GM18909 (cell line): ENCODE data around the gene ACSS1.

Source experiments
- ATAC-seq: cut with Tn5 transposase; IDR thresholded peaks from one replicate; pipeline ENCODE4 v1.9.1; 2021; ENCODE audit warnings: mild to moderate bottlenecking; ENCODE audit not compliant: unreplicated experiment, poor library complexity

The ACSS1 gene

DNA sequence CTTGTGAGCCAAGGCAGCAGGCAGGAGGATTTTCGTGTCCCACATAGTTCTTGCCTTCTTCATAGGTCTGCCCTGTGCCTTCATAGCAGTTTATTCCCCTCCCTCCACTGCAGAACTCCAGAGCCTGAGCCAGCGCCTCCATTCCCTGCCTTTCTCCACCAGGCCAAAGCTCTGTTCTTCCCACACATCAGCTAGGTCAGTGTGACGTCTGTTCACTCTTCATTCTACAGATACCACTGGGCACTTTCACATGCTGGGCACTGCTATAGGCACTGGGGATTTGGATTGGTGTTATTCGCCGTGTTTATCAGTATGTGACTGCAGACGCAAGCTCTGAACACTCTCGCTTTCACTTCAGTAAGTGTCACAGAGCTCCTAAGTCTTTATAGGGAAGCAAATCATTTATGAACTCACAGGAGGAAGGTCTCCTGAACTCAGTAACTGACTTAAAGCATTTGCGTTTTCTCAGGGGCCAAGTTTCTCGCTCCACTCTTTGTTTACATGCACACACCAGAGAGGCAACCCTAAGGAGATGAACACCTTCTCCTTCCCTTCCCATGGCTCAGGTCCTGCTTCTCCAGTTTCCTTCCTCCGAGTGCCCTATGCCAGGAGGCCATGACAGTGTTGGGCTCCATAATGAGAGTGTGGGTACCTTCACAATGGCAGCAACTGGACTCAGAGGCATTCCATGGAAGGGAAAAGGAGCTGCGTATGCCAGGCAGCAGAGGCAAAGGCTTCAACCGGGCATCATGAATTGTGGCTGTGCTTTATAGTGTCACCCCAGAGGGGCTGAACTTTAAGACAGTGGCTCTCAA, 59.1 kb downstream of the ACSS1 start:
- no peak for ATAC-seq

DNA sequence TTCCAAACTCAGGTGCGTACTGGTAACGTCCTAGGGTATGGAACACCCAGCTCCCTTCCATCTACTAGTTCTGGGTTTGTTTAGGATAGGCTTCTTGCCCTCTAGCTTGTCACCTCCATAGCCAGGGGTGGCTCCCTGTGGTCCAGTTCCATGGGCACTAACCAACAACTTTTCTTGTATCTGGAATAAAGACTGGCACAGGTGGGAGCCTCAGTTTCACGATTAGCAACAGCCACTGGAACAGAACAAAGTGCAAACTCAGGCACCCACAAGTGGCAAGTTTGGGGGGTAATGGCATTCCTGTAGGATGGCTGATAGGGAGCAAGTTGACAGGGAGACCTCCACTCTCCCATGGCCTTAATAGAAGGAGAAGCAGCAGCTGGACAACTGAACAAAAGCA, 59.8 kb downstream of the ACSS1 start:
- no peak for ATAC-seq

DNA sequence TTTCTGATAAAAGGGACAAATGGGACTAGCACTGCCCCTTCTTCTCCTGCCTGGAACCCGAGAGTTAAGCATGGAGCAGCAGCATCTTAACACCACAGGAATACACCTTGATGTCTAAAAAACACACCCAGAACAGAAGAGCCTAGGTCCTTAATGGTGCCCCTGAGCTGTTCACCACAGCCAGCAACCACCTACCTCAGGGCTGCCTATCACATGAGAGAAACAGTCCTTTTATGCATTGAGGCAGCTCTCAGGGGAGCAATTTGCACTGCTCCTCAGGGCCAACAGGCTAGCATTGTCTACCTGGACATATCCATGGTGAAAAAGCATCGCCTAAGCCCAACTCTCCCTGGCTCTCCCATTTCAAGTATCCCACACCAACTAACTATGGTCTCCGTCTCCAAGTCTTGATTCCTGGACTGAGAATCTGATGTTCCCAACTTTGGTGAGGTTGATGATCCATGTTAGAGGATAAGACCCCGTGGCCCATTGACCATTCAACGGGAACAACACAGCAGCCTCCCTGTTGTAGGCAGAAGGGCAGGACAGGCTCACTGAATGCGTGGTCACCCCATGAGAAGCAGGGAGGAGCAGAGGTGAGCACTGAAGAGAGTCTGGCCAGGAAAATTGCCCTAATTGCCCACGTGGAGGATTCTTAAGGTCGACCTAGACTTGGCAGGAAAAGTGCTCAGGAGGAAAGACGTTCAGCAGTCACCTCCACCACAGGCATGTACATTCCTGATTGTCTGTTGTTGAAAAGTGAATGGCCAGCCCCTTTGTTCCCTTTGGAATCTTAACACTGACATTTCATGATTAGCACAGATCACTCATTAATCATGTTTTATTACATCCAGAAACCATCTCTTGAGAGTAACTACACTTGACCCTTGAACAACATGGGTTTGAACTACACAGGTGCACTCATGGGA, 61.2 kb downstream of the ACSS1 start:
- no peak for ATAC-seq

DNA sequence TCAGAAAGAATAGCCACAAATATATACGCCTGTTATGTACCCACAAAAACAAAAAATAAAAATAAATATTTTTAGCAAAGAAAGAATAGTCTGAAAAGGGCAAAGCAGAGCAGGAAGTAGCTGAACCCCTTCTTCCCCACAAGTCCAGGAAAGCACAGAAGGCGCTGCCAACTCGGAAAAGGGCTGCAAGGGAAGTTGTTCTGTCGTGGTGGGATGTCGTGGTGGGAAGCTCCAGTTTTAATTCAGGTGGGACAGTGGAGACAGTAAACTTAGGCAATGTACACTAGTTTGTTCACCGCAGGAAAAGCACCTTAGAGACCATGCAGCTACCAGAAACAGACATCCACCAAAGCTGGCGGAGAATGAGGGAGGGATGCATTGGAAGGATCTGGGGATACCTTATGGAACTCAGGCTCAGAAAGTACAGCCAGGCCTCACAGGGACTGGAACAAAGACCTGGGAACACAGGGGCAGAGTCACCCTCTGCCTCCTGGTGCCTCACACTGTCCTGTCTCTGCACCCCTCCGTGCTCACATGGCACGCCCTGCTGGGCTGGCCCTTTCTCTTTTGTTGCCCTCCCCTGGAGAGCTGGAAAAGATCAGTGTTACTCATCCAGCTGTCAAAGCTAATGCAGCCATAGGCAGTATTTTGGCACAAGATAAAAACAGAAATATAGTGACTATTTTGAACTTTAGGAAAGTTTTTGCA, 62.0 kb downstream of the ACSS1 start:
- no peak for ATAC-seq

DNA sequence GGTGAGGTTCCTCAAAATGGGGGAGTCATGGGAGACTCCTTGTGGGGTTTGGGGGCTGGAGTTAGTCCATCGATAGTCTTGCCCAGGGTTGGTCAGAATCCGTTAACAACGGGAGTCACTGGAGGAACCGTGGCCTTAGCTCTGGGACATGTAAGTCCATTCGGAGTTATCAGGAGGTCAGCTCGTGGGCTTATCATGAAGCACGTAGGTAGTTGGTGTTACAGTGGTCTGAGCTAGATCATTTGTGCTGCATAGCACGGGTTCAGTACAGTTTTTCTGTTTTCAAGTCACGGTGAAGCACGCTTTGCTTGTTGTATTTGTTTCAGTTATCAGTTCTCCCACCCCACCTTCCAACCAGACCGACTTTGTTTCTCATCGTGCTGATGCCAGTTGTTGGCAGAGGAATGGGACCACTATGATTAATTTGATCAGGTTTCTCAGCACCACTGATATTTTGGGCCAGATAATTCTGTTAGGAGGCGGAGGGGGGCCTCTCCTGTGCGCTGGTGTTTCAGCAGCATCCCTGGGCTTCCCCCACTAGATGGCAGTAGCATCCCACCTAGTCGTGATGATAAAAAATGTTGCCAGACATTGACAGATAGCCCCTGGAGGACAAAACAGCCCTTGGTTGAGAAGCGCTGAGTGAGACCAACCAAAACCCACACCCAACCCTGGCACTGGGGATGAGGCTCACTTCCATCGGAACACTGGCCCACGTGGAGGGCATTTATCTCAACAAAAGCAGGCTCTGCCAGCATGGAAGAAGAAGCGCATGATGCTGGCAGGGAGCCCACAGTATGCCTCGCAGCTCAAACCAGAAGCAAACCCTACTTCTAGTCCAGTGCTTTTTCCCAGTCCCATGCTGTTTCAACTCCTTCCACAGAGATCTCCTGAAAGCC, 63.2 kb downstream of the ACSS1 start:
- peak; percentile 34 for ATAC-seq

DNA sequence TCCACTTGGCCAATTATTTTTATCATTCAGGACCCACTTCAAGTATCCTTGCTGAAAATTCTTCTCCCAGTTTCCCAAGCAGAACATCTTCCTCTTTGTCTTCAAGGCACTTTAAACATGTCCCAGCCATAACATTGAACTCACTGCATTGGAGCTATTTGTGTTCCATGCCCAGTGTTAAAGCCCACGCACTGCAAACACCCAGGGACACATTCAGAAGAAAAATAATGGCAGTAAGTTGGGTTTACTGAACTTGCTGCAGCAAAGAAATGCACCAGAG, 63.8 kb downstream of the ACSS1 start:
- ATAC-seq, result no peak

DNA sequence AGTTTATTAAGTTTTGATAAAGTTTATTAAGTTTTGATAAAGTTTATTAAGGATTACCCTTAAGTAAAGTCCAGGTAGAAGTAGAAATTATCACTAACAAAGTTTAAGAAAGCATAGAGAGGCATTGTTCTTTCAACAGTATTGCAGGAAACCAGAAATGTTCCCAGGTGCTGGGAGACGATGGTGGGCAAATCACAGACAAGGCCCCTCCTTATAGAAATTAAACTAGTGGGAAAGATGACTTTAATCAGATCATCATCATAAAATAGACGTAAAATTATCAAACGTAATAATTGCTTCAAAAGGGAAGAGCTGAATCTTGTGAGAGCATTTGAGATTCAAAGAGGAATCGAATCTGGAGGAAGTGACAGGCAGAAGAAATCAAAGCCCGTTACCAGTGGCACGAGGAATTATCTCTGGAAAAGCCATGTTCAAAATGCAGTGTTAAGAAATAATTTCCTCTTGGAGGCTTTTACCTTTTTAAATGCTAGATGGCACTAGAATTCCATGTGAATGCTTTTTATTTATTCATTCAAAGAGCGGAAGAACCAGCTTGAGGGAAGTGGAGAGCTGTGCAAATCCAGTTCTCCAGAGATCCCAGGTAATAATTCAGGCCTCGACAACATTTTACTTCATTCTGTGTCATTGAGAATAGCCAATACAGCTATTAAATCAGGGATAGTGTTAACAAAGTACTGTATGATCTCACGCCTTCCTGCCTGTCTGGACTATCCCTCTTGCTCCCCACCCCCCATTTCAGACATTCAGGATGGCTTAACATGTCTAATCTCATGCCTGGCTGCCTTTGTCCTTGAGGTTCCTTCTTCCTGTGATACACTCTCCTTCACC, 64.4 kb downstream of the ACSS1 start:
- ATAC-seq, result no peak

DNA sequence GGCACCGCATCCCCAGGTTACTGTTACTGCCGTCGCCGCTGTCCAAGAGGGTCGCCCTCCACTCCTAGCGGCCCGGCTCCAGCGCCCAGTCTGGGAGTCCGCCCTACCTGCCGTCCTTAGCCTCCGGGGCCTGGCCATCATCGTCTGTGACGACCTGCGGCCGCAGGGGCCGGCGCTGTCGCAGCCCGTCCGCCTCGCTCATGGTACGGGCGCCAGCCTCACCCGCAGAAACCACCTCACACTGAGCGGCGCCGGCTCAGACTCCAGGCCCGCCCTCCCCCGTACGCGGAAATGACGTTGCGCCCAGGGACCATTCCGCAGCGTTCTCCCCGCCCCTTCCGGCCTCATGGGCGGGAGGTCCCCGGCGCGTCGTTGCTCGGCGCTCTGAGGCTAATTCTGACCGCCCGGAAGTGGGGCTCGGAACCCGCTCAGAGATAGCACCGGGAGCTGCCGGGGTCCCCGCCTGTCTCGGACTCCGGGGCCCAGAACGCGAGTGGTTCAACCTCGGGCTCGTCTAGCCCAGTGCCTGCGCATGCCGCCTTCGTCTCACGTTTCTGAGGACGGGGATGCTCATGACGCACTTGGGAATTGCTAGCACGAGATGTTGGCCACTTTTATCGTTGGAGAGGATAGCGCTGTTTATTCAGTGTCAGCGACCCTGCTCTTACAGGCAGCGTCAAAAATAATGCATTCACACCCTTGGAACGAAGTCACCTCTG, 65.3 kb downstream of the ACSS1 start, which contains the start of gene APMAP:
APMAP (minus strand) TSS at position 265 of the 719 bp plus-strand sequence; CDS start at position 202, 63 bp downstream.
- peak; percentile 96 for ATAC-seq

DNA sequence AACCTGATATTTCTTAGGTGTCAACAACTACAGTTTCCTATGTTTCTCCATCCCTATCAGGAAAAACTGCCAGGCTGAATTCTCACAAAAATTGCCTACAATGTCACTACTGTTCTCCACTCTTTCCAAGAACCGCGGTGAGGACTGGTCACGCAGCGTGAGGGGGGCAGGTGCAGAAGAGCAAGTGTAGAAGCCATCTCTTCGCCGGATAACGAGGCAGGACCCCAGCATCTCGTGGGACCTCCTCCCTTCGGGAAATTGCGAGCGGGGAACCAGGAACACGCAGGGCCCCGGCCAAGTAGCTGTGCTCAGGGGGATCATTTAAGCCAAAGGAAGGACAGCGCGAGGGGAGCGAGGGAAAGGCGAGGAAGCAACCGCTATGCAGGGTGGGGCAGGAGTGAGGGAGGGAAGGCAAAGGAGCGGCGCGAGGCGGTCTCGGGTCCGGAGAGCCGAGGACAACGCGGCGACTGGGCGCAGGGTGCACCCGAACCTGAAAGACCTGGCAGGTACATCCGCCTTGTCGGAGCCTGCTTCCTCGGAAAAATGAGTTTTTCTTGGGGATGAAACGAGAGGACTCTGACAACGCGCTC, 65.9 kb downstream of the ACSS1 start:
- peak; percentile 28 for ATAC-seq

DNA sequence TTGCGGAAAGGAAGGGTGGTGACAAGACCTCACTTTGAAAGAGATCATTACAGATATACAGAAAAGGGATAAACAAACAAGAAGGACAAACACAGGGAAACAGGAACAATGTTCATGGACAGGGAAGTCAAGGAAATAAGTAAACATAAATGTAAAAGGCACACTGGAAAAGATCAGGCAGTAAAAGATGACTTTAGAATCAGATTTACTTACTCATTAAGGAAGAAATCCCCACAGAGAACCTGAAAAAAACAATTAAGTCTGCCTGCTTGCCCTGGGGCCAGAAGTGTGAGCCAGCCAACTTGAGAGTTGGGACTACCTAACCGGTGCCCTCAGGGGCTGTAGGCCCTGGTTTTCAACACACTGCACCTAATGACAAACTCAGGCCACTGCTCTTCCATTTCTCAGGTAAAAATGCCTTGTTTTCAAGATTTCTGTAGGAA, 67.1 kb downstream of the ACSS1 start:
- no peak for ATAC-seq

DNA sequence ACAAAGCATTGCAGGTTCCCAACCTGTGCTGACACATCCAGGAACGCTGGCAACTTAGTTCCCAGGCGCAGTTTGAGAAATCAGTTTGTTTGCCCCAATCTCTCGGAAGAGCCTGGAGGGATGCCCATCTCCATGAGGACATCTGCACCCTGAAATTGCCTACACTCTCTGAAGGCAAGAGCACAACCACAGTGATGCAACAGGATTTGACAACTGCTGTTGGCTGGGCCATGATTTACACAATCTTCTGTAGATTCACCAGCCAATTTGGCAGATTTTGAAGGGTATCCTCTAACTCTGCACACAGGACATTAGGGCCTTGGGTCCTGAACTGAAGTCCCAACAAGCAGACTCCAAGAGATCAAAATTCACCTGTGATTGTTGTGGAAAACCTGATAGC, 68.8 kb downstream of the ACSS1 start:
- ATAC-seq, result no peak

DNA sequence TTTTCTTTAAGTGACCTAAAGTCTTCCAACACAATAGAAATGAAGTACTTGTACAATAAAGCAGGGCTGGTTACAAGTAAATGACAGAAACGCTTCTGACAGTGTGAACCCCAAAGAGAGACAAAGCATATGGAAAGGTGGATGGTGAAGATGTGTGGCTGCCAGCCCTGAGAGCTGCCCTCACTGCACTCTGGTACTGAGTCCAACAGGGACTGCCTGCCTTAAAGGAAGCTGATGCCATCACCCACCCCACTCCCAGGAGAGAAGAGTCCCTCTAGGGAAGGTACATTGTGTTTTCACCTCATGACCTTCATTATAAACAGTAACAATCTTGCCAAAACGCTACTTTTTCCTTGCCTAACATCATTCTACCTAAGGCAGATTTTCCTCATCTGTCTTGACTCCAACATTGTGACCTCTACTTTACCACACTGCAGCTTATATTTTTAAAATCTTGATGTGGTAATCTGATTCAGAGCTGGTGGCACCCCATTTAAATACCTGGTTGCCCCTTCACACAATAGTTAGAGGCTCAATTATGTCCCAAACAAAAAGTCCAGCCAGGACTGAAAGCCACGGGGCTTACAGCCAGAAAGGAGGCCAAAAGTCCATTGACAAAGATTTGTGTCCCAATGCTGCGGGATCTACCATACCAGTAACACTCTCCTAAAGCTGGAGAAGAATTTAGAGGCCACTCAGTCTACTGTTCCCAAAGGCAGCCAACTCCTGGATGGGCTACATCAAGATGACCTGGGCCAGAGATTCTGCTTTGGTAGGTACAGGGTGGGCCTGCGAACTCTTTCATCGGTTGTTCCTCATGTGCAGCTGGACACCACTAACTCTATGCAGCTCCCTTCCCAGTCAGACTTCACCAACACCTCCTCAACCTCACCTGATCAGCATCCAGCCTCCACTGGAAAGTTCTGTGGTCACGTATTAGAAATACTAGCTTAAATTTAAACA, 69.8 kb downstream of the ACSS1 start:
- no peak for ATAC-seq

DNA sequence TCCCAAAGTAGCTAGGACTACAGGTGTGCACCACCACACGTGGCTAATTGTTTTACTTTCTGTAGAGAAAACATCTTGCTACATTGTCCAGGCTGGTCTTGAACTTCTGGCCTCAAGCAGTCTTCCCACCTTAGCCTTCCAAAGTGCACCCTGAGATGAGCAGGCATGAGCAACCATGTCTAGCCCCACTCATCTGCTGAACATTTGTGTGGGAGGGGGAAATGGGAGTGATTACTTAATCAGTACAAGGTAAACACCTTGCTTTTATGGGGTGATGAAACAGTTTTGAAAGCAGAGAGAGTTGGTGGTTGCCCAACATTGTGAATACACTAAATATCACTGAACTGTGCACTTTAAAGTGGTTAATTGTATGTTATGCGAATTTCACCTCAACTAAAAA, 70.7 kb downstream of the ACSS1 start:
- no peak for ATAC-seq

DNA sequence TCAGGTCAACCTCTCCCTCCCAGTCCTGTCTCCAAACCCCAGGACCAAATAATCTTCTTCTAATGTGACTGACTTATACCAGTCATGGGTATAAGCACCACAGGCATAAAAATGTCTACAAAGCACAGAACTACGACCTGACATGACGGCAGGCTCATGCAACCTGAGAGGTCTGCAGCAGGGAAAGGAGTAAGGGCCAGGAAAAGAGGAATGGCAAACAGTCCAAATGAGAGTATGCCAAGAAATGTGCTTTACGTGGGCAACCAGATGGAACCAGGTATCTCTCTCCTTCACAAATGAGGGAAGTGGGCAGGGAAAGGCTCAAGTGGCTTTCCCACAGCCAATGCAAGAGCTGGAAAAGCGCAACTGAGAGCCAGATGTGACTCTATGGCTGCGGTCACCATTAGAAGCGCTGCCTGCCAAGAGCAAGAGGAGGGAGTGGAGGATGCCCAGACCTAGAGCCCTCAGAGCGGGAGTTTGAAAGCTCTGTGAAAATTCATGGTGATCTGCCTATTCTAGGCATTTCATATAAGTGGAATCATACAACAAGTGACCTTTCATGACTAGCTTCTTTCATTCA, 71.4 kb downstream of the ACSS1 start:
- no peak for ATAC-seq

DNA sequence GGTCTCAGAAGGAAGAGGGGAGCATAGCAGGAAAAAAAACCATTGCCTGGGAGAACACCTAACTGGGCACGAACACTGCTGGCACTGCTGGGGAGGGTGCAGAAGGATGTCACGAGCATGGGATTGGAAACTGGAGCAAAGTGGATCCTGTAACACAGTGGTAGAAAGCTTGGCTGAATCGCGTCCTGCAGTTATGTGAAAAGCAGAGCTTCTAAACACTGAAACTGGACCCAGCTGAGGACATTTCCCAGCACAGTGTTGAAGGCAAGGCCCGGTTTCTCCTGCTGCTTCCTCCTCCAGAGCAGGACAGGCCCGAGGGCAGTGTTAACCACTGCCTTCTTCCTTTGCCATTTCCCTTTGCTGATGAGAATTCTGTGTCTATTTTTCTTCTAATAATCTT, 72.1 kb downstream of the ACSS1 start:
- no peak for ATAC-seq

DNA sequence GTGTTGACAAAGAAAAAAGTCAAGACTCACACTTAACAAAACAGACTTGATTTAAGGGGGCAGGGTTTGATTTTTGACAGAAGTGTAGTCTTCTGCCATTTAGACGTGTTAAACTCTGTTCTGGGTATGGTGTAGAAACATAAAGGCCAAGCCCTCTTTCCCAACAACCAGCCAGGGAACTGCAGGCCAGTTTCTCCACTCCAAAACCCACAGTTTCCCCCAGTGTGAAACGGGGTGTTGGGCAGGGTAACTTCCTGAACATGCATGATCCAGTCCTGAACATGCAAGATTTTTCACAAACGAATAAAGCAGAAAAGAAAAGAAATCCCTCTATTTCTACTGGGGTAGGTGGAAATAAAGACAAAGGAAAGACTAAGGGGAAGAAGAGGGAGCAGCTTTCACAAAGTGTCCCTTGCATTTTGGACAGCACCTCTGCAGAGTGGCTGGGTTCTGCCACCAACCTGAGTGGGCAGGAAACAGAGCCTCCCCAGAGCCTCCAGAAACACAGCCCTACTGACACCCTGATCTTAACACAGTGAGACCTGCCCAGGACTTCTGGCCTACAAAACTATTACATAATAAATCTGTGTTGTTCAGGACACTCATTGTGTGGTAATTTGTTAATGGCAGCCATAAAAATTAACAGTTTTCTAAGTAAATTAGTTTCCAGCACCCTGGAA, 72.8 kb downstream of the ACSS1 start:
- ATAC-seq, result no peak
